GM12865 (cell line): Measurements from ENCODE around the gene AGAP3.

ENCODE experiments used
- DNase-seq: peaks from one replicate; pipeline ENCODE4 v3.0.0; 2010; ENCODE audit warnings: low read depth
- H3K4me3 ChIP-seq: 2 replicates; pipeline ENCODE4 v1.5.1; 2011; ENCODE audit warnings: mild to moderate bottlenecking, low read depth, low read length, control low read depth
- TF ChIP-seq, protein P1 (sequence below): IDR thresholded peaks from 2 replicates; pipeline ENCODE4 v1.5.1; 2011; ENCODE audit warnings: low read length, control low read depth, low read depth, inconsistent platforms; ENCODE audit not compliant: insufficient read depth; ENCODE audit errors: missing control alignments

AGAP3 gene

DNA sequence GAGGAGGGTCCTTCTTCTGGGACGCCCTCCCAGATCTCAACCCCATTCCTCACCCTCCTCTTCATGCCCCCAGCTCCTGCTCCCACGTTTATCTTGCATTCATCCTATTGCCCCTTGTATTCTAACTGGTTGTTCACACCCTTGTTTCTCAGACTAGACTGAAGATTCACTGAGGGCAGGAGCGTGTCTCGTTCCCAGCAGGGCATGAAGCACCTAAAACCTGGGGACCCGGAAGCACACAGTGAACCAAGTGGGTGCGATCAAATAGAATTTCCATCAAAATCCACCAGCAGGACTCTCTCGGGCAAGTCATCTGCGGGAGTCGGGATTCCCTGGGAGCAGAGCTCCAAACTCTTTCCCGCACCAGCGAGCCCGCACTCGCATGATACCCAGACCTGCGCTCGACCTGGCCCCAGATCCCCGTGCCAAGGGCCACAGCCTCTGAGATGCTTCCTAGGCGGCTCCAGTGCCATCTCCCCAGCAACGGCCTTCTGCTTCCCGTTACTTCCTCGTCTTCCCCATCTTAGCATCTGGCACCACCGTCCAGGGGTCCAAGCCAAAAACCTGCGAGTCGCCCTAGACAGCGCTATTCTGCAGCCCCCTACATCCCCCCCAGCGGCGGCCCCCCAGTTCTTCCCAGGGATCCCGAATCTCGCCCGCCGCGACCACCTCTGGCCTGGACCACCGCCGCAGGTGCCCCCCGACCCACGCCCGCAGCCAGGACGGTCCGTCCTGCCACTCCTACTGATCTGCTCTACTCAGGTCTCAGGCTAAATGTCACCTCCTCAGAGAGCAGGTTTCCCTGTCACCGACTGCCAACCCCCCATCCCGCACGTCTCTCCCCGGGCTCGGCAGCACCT, 87.3 kb downstream of the AGAP3 start:
- H3K4me3 ChIP-seq, result no peak overlapping the region
- TF ChIP-seq, protein P1, sequence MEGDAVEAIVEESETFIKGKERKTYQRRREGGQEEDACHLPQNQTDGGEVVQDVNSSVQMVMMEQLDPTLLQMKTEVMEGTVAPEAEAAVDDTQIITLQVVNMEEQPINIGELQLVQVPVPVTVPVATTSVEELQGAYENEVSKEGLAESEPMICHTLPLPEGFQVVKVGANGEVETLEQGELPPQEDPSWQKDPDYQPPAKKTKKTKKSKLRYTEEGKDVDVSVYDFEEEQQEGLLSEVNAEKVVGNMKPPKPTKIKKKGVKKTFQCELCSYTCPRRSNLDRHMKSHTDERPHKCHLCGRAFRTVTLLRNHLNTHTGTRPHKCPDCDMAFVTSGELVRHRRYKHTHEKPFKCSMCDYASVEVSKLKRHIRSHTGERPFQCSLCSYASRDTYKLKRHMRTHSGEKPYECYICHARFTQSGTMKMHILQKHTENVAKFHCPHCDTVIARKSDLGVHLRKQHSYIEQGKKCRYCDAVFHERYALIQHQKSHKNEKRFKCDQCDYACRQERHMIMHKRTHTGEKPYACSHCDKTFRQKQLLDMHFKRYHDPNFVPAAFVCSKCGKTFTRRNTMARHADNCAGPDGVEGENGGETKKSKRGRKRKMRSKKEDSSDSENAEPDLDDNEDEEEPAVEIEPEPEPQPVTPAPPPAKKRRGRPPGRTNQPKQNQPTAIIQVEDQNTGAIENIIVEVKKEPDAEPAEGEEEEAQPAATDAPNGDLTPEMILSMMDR, result no peak
- no peak for DNase-seq

DNA sequence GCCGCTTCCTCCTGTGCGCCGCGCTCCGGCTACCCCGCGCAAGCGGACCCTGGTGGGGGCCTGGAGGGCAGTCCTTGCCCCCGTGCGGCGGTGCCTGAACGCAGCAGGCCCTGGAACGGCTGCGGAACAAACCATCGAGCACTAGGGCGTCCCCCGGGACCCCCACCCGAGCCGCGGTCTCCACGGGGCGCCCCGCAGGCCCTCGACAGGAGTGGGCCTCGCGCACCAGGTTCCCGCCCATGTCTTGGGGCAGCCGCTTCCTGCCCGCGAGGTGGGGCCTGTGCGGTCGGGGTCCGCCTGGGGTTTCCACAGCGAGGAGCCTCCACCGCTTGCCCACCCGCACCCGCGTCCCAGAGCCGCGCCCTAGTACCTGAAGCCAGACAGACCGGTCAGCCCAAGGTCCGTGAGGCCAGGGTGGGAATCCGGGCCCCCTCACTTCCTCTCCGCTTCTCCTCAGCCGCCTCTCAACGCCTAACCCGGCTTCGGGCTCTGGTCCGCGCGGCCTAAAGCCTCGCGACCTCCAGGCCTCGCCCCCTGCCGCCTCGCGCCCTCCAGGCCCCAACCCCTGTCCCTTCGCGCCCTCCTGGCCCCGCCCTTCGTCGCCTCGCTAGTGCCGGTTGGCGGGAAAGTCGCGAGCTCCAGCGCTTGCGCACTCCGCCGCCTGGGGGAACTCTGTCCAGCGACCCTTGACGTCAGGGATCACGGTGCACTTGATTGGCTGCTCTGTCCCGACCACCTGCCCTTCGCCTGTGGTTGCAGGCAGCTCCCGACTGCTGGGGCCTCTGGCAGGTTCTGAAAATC, 88.2 kb downstream of the AGAP3 start:
- TF ChIP-seq, protein P1, result no peak
- H3K4me3 ChIP-seq, result no peak overlapping the region
- DNase-seq, result no peak

DNA sequence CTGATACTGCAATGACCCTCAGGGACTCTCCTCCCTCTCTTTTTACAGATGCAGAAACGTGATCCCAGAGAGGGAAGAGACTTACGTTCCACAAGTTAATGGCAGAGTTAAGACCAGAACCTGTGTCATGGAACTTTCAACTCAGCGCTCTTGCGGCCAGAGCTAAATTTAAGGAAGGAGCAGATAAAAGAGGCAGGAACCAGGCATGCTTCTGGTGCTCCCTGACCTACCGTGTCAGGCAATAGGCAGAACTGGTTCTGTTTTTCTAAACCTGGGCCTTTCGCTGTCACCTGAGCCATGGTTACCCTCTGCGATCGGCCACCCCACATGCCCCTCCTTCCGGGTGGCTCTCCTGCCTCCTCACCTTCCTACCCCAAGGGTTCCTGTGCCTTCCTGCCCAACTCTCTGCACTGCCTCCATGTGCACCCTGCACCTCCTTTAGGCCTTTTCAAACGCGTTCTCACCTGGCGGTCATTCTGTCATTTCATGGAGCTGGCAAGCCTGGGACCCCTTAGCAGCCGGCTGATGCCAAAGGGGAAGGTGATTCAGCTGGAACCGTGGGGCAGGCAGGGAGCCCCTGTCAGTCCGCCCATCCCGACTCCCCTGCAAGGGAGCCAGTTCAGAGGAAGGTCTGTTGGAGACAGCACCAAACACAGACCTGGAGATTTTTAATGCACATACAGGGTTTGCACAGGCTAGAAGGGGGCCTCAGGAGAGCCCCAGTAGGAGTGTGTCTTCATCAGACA, 88.9 kb downstream of the AGAP3 start:
- H3K4me3 ChIP-seq, result no peak overlapping the region
- TF ChIP-seq, protein P1, result no peak
- DNase-seq, result no peak

DNA sequence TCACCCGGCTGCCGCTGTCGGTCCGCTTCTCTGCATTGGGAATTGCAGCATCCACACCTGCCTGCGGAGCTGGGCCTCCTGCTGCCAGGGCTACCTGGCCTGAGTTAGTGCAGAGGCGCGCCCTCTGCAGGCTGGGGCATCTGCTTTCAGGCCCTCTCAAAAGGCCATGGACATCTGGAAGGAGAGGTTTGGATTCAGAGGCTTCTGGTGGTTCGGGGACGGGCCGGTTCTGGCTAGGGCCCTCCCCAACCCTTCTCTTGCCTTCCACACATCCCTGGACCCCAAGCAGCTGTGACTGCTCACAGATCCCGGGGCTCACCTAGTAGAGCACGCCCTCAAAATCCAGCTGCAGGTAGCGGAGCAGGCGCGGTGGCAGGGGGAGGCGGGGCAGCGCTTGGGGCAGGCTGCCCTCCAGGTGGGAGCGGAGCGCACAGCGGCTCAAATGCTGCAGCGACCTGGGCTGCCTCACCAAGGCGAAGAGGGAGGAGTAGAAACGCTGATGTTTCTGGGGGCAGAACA, 89.6 kb downstream of the AGAP3 start:
- no peak for DNase-seq
- H3K4me3 ChIP-seq, result no peak overlapping the region
- TF ChIP-seq, protein P1, result no peak

DNA sequence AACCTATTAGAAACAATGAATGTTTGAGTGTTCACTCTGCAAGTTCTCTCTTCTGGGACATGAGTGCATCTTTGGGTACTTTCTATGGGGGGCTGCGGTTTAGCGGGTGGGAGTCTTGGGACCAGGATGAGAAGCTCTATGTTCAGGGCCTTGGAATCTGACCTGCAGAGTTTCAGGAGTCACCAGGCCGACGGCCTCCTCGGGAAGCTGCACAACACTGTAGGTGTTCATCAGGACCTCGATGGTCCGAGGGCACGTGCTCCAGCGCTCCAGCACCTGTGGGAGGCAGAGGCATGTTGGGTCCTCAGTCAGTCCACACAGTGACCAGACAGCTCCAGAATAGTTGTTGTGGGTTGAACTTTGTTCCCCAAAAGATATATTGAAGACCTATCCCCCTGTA, 90.1 kb downstream of the AGAP3 start:
- TF ChIP-seq, protein P1, result no peak
- DNase-seq, result no peak
- H3K4me3 ChIP-seq, result no peak overlapping the region

DNA sequence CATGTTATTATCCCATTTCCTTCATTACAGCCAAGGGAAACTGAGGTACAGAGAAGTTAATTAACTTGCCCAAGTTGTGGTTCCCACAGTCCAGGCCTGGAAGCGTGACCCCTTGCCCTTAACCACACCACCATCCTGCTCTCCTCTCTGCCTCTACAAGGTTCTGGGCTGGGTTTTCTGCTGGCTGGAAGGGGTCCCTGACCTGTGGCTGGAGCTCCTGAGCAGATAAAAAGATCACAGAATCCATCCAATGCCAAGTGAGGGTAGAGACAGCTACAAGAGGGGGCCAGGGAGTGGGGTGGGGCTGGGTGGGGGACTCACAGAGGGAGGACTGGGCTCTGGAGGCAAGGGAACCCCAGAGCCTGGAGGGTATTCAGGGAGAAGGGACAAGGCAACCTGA, 91.0 kb downstream of the AGAP3 start:
- no peak for DNase-seq
- TF ChIP-seq, protein P1, result no peak

More for the DNA sequence above, 91.0 kb downstream of the AGAP3 start:
- H3K4me3 ChIP-seq, result no peak overlapping the region
